Caco-2 (cell line): ENCODE measurements around the gene CNGA4. TPM values are rescaled to one million over a fixed set of nuclear protein-coding genes. Genes with fewer than 3 reads are reported as not detected.
"Not testable (repeated sequence)": the region's sequence is repeated elsewhere in the genome, so short reads cannot be mapped to it uniquely, and the experiment has no call there.

Experiments used
- BruUV-seq: library from RNA; stranded (reverse); fragments of 400-500 nt; replicated peaks from 2 replicates; lab custom pipeline; 2021; lab: Mats Ljungman, UMichigan
- CTCF ChIA-PET: fragments of 300-600 bp; sonication (Branson Sonifier 250); formaldehyde crosslinking; loops from one replicate; lab custom pipeline; 2022; ENCODE audit warnings: antibody characterized with exemption; lab: Charles Lee
- POLR2A ChIA-PET: fragments of 300-600 bp; sonication (Branson Sonifier 250); formaldehyde crosslinking; loops from one replicate; lab custom pipeline; 2022; ENCODE audit warnings: antibody characterized with exemption; lab: Charles Lee
- DNase-seq, 2 experiments: peaks; one replicate each; pipeline versions ENCODE4 v3.0.0 to v3.0.0-alpha.2; 2020 to 2022
- H3K27me3 ChIP-seq: replicated peaks from 2 replicates; pipeline ENCODE4 v1.6.0; 2011; ENCODE audit warnings: low read length; ENCODE audit not compliant: control insufficient read depth, insufficient read depth
- H3K36me3 ChIP-seq: 2 replicates; pipeline ENCODE4 v1.5.1; 2011; ENCODE audit warnings: low read length; ENCODE audit not compliant: control insufficient read depth, insufficient read depth
- H3K4me1 ChIP-seq: fragments of 250-450 bp; sonication (Bioruptor Pico); 2 replicates; pipeline ENCODE4 v1.5.1; 2020; ENCODE audit warnings: mild to moderate bottlenecking
- H3K4me3 ChIP-seq: 2 replicates; pipeline ENCODE4 v1.5.1; 2011; ENCODE audit warnings: low read depth, mild to moderate bottlenecking, control low read depth, low read length
- H3K9me3 ChIP-seq: fragments of 250-450 bp; sonication (Bioruptor Pico); 2 replicates; pipeline ENCODE4 v1.5.1; 2020; ENCODE audit warnings: mild to moderate bottlenecking, moderate library complexity
- H3K27ac Mint-ChIP-seq: one replicate; pipeline ENCODE4 v1.8.0; 2022; ENCODE audit warnings: mixed read lengths; ENCODE audit not compliant: unreplicated experiment
- H3K27me3 Mint-ChIP-seq: one replicate; pipeline ENCODE4 v1.8.0; 2022; ENCODE audit warnings: mixed read lengths; ENCODE audit not compliant: insufficient read depth, unreplicated experiment
- H3K36me3 Mint-ChIP-seq: one replicate; pipeline ENCODE4 v1.8.0; 2022; ENCODE audit warnings: mild to moderate bottlenecking, mixed read lengths; ENCODE audit not compliant: insufficient read depth, unreplicated experiment
- H3K4me1 Mint-ChIP-seq: one replicate; pipeline ENCODE4 v1.8.0; 2022; ENCODE audit warnings: low read depth, mixed read lengths; ENCODE audit not compliant: unreplicated experiment
- H3K4me3 Mint-ChIP-seq: one replicate; pipeline ENCODE4 v1.8.0; 2022; ENCODE audit warnings: mild to moderate bottlenecking, moderate library complexity, mixed read lengths; ENCODE audit not compliant: unreplicated experiment
- H3K9me3 Mint-ChIP-seq: one replicate; pipeline ENCODE4 v1.8.0; 2022; ENCODE audit warnings: mixed read lengths; ENCODE audit not compliant: unreplicated experiment
- intact Hi-C: fragments of 100-400 bp; cut with micrococcal nuclease; formaldehyde crosslinking; loops from one replicate; pipeline ENCODE4 v1.10.0; 2022; ENCODE audit not compliant: unreplicated experiment
- total RNA-seq: library from RNA; stranded (reverse); gene quantifications from 2 replicates; pipeline ENCODE4 v1.2.3, GENCODE V29; 2022
- TF ChIP-seq, protein P1 (sequence below), 2 experiments: fragments of 200-600 bp in 1 of 2; IDR thresholded peaks; 1 replicate in 1 of 2; 2 replicates in 1 of 2; pipeline versions ENCODE4 v1.5.1 to v1.8.0; 2011 to 2022; ENCODE audit warnings: antibody characterized with exemption in 1 of 2, control low read depth in 1 of 2, inconsistent platforms in 1 of 2, low read depth in 1 of 2, low read length in 1 of 2, mild to moderate bottlenecking in 1 of 2, moderate library complexity in 1 of 2; ENCODE audit not compliant: insufficient read depth in 1 of 2, severe bottlenecking in 1 of 2, unreplicated experiment in 1 of 2

The CNGA4 gene
- total RNA-seq, 1 experiment from 2014 or later: not detected

GRCh38 chr11:6245536-6245935 is 6.6 kb downstream of the CNGA4 start:
- no peak overlapping the region for H3K27ac Mint-ChIP-seq
- POLR2A ChIA-PET: no interaction called here
- no TSS peak for BruUV-seq
- Histone ChIP-seq H3K27me3 (no peaks in the 10 kb centered on the region), H3K36me3 (no peaks in the 10 kb centered on the region), H3K4me1 (peaks cover 15% of the 10 kb centered on the region), H3K4me3 (no peak overlapping the region), H3K9me3 (no peaks in the 10 kb centered on the region)
- H3K9me3 Mint-ChIP-seq: no peaks in the 10 kb centered on the region
- intact Hi-C loops: no loop called here
- CTCF ChIA-PET: no interaction called here
- H3K27me3 Mint-ChIP-seq: no peaks in the 10 kb centered on the region
- DNase-seq: no peak
- H3K4me1 Mint-ChIP-seq: peaks cover 17% of the 10 kb centered on the region
- H3K4me3 Mint-ChIP-seq: no peak overlapping the region
- H3K36me3 Mint-ChIP-seq: no peaks in the 10 kb centered on the region
- TF ChIP-seq, protein P1, sequence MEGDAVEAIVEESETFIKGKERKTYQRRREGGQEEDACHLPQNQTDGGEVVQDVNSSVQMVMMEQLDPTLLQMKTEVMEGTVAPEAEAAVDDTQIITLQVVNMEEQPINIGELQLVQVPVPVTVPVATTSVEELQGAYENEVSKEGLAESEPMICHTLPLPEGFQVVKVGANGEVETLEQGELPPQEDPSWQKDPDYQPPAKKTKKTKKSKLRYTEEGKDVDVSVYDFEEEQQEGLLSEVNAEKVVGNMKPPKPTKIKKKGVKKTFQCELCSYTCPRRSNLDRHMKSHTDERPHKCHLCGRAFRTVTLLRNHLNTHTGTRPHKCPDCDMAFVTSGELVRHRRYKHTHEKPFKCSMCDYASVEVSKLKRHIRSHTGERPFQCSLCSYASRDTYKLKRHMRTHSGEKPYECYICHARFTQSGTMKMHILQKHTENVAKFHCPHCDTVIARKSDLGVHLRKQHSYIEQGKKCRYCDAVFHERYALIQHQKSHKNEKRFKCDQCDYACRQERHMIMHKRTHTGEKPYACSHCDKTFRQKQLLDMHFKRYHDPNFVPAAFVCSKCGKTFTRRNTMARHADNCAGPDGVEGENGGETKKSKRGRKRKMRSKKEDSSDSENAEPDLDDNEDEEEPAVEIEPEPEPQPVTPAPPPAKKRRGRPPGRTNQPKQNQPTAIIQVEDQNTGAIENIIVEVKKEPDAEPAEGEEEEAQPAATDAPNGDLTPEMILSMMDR (IDR thresholded peaks at IDR 0.05; ENCODE audit: insufficient read depth in 1 of 2, low read depth in 1 of 2, low read length in 1 of 2, severe bottlenecking in 1 of 2, unreplicated experiment in 1 of 2): no peak

- TF ChIP-seq, protein P1 (IDR thresholded peaks at IDR 0.05; ENCODE audit: insufficient read depth in 1 of 2, low read depth in 1 of 2, low read length in 1 of 2, severe bottlenecking in 1 of 2, unreplicated experiment in 1 of 2): no peak
- Histone ChIP-seq H3K27me3 (no peaks in the 10 kb centered on the region), H3K9me3 (no peaks in the 10 kb centered on the region), H3K4me1 (peaks cover 15% of the 10 kb centered on the region), H3K4me3 (no peak overlapping the region), H3K36me3 (no peaks in the 10 kb centered on the region)
- peak in 1 of 2 experiments; percentile 47 for DNase-seq
- ChIA-PET POLR2A (no interaction called here), CTCF (no interaction called here)
- H3K36me3 Mint-ChIP-seq: no peaks in the 10 kb centered on the region
- peaks cover 17% of the 10 kb centered on the region for H3K4me1 Mint-ChIP-seq
- no TSS peak for BruUV-seq
- H3K4me3 Mint-ChIP-seq: no peak overlapping the region
- no peak overlapping the region for H3K27ac Mint-ChIP-seq
- H3K27me3 Mint-ChIP-seq: no peaks in the 10 kb centered on the region
- H3K9me3 Mint-ChIP-seq: no peaks in the 10 kb centered on the region
- intact Hi-C loops: loop anchor here (1.0 kb wide), 2 partner anchors 10 to 14 kb away; partner anchors contain the start of gene FHIP1B
Measured at GRCh38 chr11:6248248-6248647, 9.4 kb downstream of the CNGA4 start.

DNA sequence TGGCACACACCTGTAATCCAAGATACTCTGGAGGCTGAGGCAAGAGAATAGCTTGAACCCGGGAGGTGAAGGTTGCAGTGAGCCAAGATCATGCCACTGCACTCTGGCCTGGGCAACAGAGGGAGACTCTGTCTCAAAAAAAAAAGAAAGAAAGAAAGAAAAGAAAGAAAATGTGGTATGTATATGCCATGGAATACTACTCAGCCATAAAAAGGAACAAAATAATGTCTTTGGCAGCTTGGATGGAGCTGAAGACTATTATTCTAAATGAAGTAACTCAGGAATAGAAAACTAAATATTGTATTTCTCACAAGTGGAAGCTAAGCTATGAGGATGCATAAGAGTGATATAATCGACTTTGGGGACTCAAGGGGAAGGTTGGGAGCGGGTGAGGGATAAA is 10.0 kb downstream of the CNGA4 start:
- H3K27me3 Mint-ChIP-seq, DNase-seq, BruUV-seq, H3K9me3 ChIP-seq, H3K36me3 Mint-ChIP-seq, CTCF ChIA-PET, H3K4me3 ChIP-seq, H3K27me3 ChIP-seq, POLR2A ChIA-PET, H3K9me3 Mint-ChIP-seq, H3K27ac Mint-ChIP-seq, H3K4me3 Mint-ChIP-seq, H3K36me3 ChIP-seq: not testable (repeated sequence)
- H3K4me1 Mint-ChIP-seq: peaks cover 17% of the 10 kb centered on the region
- intact Hi-C loops: loop anchor here (1.0 kb wide), 2 partner anchors 11 to 15 kb away; partner anchors contain the start of gene FHIP1B
- peaks cover 15% of the 10 kb centered on the region for H3K4me1 ChIP-seq
